Glomerular visceral epithelial cell (primary cell): Measurements from ENCODE around the gene PPP1R12B.
A peak's percentile ranks its signal among the peaks of the same experiment; 100 is the strongest.

Experiments
- DNase-seq: peaks from one replicate; pipeline ENCODE4 v3.0.0-alpha.2; 2016; ENCODE audit errors: extremely low spot score

PPP1R12B gene

GRCh38 chr1:202348509-202349205 lies at the start of gene PPP1R12B:
Gene PPP1R12B, plus strand, starts transcription at chr1:202348699. Its CDS starts 153 bp downstream, at chr1:202348852.
- DNase-seq, result peak; percentile 99

GRCh38 chr1:202302166-202302565 lies 46.3 kb upstream of the PPP1R12B start:
- DNase-seq, result no peak

- DNase-seq, result no peak
Measured at GRCh38 chr1:202304375-202304774, 44.1 kb upstream of the PPP1R12B start.

- DNase-seq, result no peak
Measured at GRCh38 chr1:202305168-202305567, 43.3 kb upstream of the PPP1R12B start.

GRCh38 chr1:202306535-202307345 lies 41.8 kb upstream of the PPP1R12B start:
- no peak for DNase-seq

GRCh38 chr1:202310071-202310725 lies 38.3 kb upstream of the PPP1R12B start:
- DNase-seq, result no peak

- no peak for DNase-seq
Measured at GRCh38 chr1:202310746-202311145, 37.8 kb upstream of the PPP1R12B start.

GRCh38 chr1:202311875-202312635 lies 36.4 kb upstream of the PPP1R12B start:
- DNase-seq, result peak; percentile 30

- DNase-seq, result peak; percentile 77
Measured at GRCh38 chr1:202315576-202316168, 32.8 kb upstream of the PPP1R12B start.

GRCh38 chr1:202316186-202316585 lies 32.3 kb upstream of the PPP1R12B start:
- DNase-seq, result no peak

GRCh38 chr1:202317941-202318925 lies 30.3 kb upstream of the PPP1R12B start:
- DNase-seq, result no peak

- DNase-seq, result no peak
Measured at GRCh38 chr1:202319381-202320080, 29.0 kb upstream of the PPP1R12B start.

- DNase-seq, result no peak
Measured at GRCh38 chr1:202320081-202320405, 28.5 kb upstream of the PPP1R12B start.

- no peak for DNase-seq
Measured at GRCh38 chr1:202323731-202324130, 24.8 kb upstream of the PPP1R12B start.

- no peak for DNase-seq
Measured at GRCh38 chr1:202324646-202325045, 23.9 kb upstream of the PPP1R12B start.

GRCh38 chr1:202329891-202330290 lies 18.6 kb upstream of the PPP1R12B start:
- no peak for DNase-seq

- DNase-seq, result no peak
Measured at GRCh38 chr1:202333861-202334260, 14.6 kb upstream of the PPP1R12B start.

GRCh38 chr1:202343652-202344349 lies 4.7 kb upstream of the PPP1R12B start:
- peak; percentile 45 for DNase-seq

GRCh38 chr1:202348005-202348508 lies 442 bp upstream of the PPP1R12B start:
- no peak for DNase-seq
